ENCODE measurements around the gene EVA1C. TPM values are rescaled to one million over a fixed set of nuclear protein-coding genes. Genes with fewer than 3 reads are reported as not detected.
"Not testable (repeated sequence)": the region's sequence is repeated elsewhere in the genome, so short reads cannot be mapped to it uniquely, and the experiment has no call there.

EVA1C gene
- total RNA-seq, 3 donors from 2014 or later = 13.7 to 27.8 (median 15.3) TPM

- TF ChIP-seq, protein P1, sequence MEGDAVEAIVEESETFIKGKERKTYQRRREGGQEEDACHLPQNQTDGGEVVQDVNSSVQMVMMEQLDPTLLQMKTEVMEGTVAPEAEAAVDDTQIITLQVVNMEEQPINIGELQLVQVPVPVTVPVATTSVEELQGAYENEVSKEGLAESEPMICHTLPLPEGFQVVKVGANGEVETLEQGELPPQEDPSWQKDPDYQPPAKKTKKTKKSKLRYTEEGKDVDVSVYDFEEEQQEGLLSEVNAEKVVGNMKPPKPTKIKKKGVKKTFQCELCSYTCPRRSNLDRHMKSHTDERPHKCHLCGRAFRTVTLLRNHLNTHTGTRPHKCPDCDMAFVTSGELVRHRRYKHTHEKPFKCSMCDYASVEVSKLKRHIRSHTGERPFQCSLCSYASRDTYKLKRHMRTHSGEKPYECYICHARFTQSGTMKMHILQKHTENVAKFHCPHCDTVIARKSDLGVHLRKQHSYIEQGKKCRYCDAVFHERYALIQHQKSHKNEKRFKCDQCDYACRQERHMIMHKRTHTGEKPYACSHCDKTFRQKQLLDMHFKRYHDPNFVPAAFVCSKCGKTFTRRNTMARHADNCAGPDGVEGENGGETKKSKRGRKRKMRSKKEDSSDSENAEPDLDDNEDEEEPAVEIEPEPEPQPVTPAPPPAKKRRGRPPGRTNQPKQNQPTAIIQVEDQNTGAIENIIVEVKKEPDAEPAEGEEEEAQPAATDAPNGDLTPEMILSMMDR (IDR thresholded peaks at IDR 0.05) = no peak
- intact Hi-C loops (cut with DNase I, micrococcal nuclease) = no loop called here
- no peaks in the 10 kb centered on the region for H3K36me3 ChIP-seq (ENCODE audit: low read depth)
These were observed 45.3 kb upstream of the EVA1C start for GRCh38 chr21:32367158-32367557.

DNA sequence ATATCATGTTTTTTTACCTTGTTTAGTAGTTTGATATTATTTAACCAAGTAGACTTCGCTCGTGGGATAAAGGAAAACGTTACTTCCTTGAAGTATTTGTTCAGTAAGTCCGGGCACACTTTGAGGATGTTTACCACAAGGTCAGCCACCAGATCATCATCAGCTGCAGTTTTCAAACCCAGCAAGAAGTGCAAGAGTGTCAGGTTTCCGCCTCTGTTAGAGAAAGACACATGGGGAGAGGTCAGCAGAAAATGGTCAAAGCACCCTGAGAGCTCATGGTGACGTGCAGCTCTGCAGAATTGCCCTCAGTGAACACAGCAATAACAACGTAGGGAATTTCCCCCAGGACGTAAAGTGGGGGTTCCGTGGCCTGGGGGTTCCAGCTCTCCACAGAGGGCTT, 44.1 kb upstream of the EVA1C start:
- ATAC-seq = no peak
- intact Hi-C loops (cut with DNase I, micrococcal nuclease) = no loop called here
- no peak overlapping the region for H3K4me3 ChIP-seq
- no peaks in the 10 kb centered on the region for H3K36me3 ChIP-seq (ENCODE audit: low read depth)
- no peaks in the 10 kb centered on the region for H3K9me3 ChIP-seq
- H3K4me1 ChIP-seq (ENCODE audit: low read depth) = peaks cover 5% of the 10 kb centered on the region
- TF ChIP-seq, protein P1 (IDR thresholded peaks at IDR 0.05) = no peak
- DNase-seq = no peak

More at GRCh38 chr21:32367158-32367557, 45.3 kb upstream of the EVA1C start:
- ATAC-seq (no peak), DNase-seq (no peak)
- H3K9me3 ChIP-seq = no peaks in the 10 kb centered on the region
- H3K4me1 ChIP-seq (ENCODE audit: low read depth) = peaks cover 5% of the 10 kb centered on the region
- H3K4me3 ChIP-seq = no peak overlapping the region

GRCh38 chr21:32368961-32369360, 43.5 kb upstream of the EVA1C start:
- H3K9me3 ChIP-seq; H3K36me3 ChIP-seq (ENCODE audit: low read depth); DNase-seq; intact Hi-C loops (cut with DNase I, micrococcal nuclease); ATAC-seq; H3K4me3 ChIP-seq; H3K4me1 ChIP-seq (ENCODE audit: low read depth): not testable (repeated sequence)

DNA sequence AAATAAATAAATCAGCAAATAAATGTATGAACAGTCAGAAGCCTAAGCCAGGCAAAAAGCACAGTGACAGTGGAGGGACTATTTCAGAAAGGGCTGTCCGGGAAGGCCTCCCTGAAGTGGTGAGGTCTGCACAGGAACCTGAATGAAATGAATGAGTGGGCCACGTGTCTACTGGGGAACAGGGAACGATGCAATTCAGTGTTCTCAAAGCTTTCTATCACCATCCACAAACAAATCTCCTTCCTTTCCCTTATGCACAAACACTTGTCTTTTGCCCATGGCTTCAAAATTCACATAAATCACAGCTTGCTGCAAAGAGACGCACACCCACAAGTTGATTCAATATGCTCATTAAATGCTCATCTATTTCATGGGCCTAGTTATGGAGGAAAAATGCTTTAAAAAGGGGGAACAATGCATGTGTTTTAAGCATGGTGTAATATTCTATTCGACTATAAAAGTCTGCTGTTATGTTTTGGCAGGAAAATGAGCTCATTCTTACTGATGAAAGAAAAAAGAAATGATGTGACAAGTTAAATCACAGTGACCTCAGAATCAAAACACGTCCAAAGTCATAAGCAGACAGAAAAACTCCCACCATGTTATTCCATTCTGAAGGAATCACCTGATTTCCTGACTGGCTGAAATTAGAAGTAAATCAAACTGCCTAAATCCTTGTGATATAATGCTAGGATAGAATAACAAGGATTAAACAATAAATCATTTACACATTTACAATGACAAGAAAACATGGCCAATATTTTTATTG, 41.3 kb upstream of the EVA1C start:
- ATAC-seq (no peak), DNase-seq (no peak)
- no peak overlapping the region for H3K4me3 ChIP-seq
- intact Hi-C loops (cut with DNase I, micrococcal nuclease) = no loop called here
- TF ChIP-seq, protein P1 (IDR thresholded peaks at IDR 0.05) = no peak
- no peaks in the 10 kb centered on the region for H3K4me1 ChIP-seq (ENCODE audit: low read depth)
- H3K36me3 ChIP-seq (ENCODE audit: low read depth) = no peaks in the 10 kb centered on the region
- no peaks in the 10 kb centered on the region for H3K9me3 ChIP-seq

GRCh38 chr21:32371913-32372314, 40.6 kb upstream of the EVA1C start:
- Histone ChIP-seq H3K4me1 (ENCODE audit: low read depth) (no peaks in the 10 kb centered on the region), H3K4me3 (no peak overlapping the region), H3K9me3 (no peaks in the 10 kb centered on the region), H3K36me3 (ENCODE audit: low read depth) (no peaks in the 10 kb centered on the region)
- no peak for DNase-seq
- intact Hi-C loops (cut with DNase I, micrococcal nuclease) = no loop called here
- ATAC-seq = no peak
- TF ChIP-seq, protein P1 (IDR thresholded peaks at IDR 0.05) = no peak

GRCh38 chr21:32372755-32373154, 39.8 kb upstream of the EVA1C start:
- DNase-seq (no peak), ATAC-seq (no peak)
- Histone ChIP-seq H3K4me3 (no peak overlapping the region), H3K9me3 (no peaks in the 10 kb centered on the region), H3K4me1 (ENCODE audit: low read depth) (no peaks in the 10 kb centered on the region), H3K36me3 (ENCODE audit: low read depth) (no peaks in the 10 kb centered on the region)
- TF ChIP-seq, protein P1 (IDR thresholded peaks at IDR 0.05) = no peak
- intact Hi-C loops (cut with DNase I, micrococcal nuclease) = no loop called here

All from mucosa of descending colon (tissue), 3 donors.